HepG2 (cell line): Measurements from ENCODE around the gene ECHS1. TPM values are rescaled to one million over a fixed set of nuclear protein-coding genes. Genes with fewer than 3 reads are reported as not detected.

Source experiments
- ARHGAP35 ChIP-seq: sonication (generic); formaldehyde crosslinking; IDR thresholded peaks from 2 replicates; pipeline ENCODE4 v1.9.0; 2022; ENCODE audit warnings: mild to moderate bottlenecking, inconsistent platforms, moderate library complexity, missing genetic modification reagents, borderline replicate concordance
- BCL6 ChIP-seq: IDR thresholded peaks from 2 replicates; pipeline ENCODE4 v1.6.1; 2016; ENCODE audit warnings: missing genetic modification reagents, missing compliant biosample characterization
- BRD4 ChIP-seq: sonication (generic); formaldehyde crosslinking; IDR thresholded peaks from 2 replicates; pipeline ENCODE4 v1.4.0; 2020; ENCODE audit warnings: missing genetic modification reagents
- DDIT3 ChIP-seq: sonication (generic); formaldehyde crosslinking; IDR thresholded peaks from 2 replicates; pipeline ENCODE4 v1.4.0; 2020; ENCODE audit warnings: mild to moderate bottlenecking, missing genetic modification reagents
- ELF1 ChIP-seq: sonication (generic); formaldehyde crosslinking; IDR thresholded peaks from 2 replicates; pipeline ENCODE4 v1.4.0; 2020; ENCODE audit warnings: missing genetic modification reagents
- ELF3 ChIP-seq: IDR thresholded peaks from 2 replicates; pipeline ENCODE4 v1.6.1; 2016; ENCODE audit warnings: missing genetic modification reagents, missing compliant biosample characterization
- ERF ChIP-seq: IDR thresholded peaks from 2 replicates; pipeline ENCODE4 v1.6.1; 2018; ENCODE audit warnings: missing biosample characterization, missing genetic modification reagents
- NBN ChIP-seq: fragments of 450-650 bp; conservative IDR thresholded peaks from 2 replicates; pipeline ENCODE4 v1.6.1; 2017
- NFIB ChIP-seq: sonication (generic); formaldehyde crosslinking; IDR thresholded peaks from 2 replicates; pipeline ENCODE4 v1.9.0; 2021; ENCODE audit warnings: missing genetic modification reagents, mild to moderate bottlenecking, borderline replicate concordance
- NKX3-1 ChIP-seq: sonication (generic); formaldehyde crosslinking; IDR thresholded peaks from 2 replicates; pipeline ENCODE4 v1.5.0; 2020; ENCODE audit warnings: missing genetic modification reagents
- RCOR2 ChIP-seq: IDR thresholded peaks from 2 replicates; pipeline ENCODE4 v1.6.1; 2016; ENCODE audit warnings: missing biosample characterization, missing genetic modification reagents
- RXRB ChIP-seq: IDR thresholded peaks from 2 replicates; pipeline ENCODE4 v1.6.1; 2016; ENCODE audit warnings: borderline replicate concordance, missing genetic modification reagents, missing compliant biosample characterization
- SMARCC2 ChIP-seq: fragments of 450-650 bp; IDR thresholded peaks from 2 replicates; pipeline ENCODE4 v1.6.1; 2017; ENCODE audit warnings: antibody characterized with exemption, mild to moderate bottlenecking
- SYNCRIP ChIP-seq: fragments of 200-400 bp; formaldehyde crosslinking; IDR thresholded peaks from 2 replicates; pipeline ENCODE4 v1.6.1; 2018; ENCODE audit warnings: mild to moderate bottlenecking, low read depth, low read length; ENCODE audit not compliant: insufficient read depth
- TBX3 ChIP-seq: fragments of 450-650 bp; IDR thresholded peaks from 2 replicates; pipeline ENCODE4 v1.6.1; 2017; ENCODE audit warnings: antibody characterized with exemption, mild to moderate bottlenecking, inconsistent platforms, borderline replicate concordance
- TRAFD1 ChIP-seq: sonication (generic); formaldehyde crosslinking; IDR thresholded peaks from 2 replicates; pipeline ENCODE4 v1.5.1; 2020; ENCODE audit warnings: missing genetic modification reagents, mild to moderate bottlenecking, borderline replicate concordance
- ZBTB14 ChIP-seq: sonication (generic); formaldehyde crosslinking; IDR thresholded peaks from 2 replicates; pipeline ENCODE4 v1.4.0; 2020; ENCODE audit warnings: missing genetic modification reagents
- ZFP91 ChIP-seq: sonication (generic); formaldehyde crosslinking; IDR thresholded peaks from 2 replicates; pipeline ENCODE4 v1.9.0; 2022; ENCODE audit warnings: missing genetic modification reagents, mild to moderate bottlenecking, borderline replicate concordance
- ZFYVE20 ChIP-seq: sonication (generic); formaldehyde crosslinking; IDR thresholded peaks from 2 replicates; pipeline ENCODE4 v1.8.0; 2023; ENCODE audit warnings: low read depth, mild to moderate bottlenecking, moderate library complexity, missing genetic modification reagents, borderline replicate concordance
- ZNF20 ChIP-seq: sonication (generic); formaldehyde crosslinking; IDR thresholded peaks from 2 replicates; pipeline ENCODE4 v1.4.0; 2020; ENCODE audit warnings: mild to moderate bottlenecking, moderate library complexity, missing genetic modification reagents
- ZNF282 ChIP-seq: fragments of 450-650 bp; IDR thresholded peaks from 2 replicates; pipeline ENCODE4 v1.6.1; 2018; ENCODE audit not compliant: partially characterized antibody
- ZNF350 ChIP-seq: sonication (generic); formaldehyde crosslinking; IDR thresholded peaks from 2 replicates; pipeline ENCODE4 v1.4.0; 2020; ENCODE audit warnings: mild to moderate bottlenecking, low read depth, missing genetic modification reagents, borderline replicate concordance
- ZNF691 ChIP-seq: sonication (generic); formaldehyde crosslinking; IDR thresholded peaks from 2 replicates; pipeline ENCODE4 v1.4.0; 2020; ENCODE audit warnings: missing genetic modification reagents, low read depth, mild to moderate bottlenecking, borderline replicate concordance
- ZNF772 ChIP-seq: sonication (generic); formaldehyde crosslinking; IDR thresholded peaks from 2 replicates; pipeline ENCODE4 v1.5.0; 2020; ENCODE audit warnings: mild to moderate bottlenecking, missing genetic modification reagents
- polyA plus RNA-seq, 8 experiments: library from polyadenylated mRNA; depleted of rRNA in 3 of 8; stranded (reverse) in 7 of 8; unstranded in 1 of 8; fragments of >200 nt; fragmentation: Illumina TruSeq in 4 of 8; extraction: Trizol in 4 of 8; gene quantifications; 2 replicates each; pipeline versions ENCODE4 v1.2.1 to v1.2.3, GENCODE V29; 2011 to 2016; ENCODE audit warnings: low read depth in 4 of 8, missing spikeins in 1 of 8, mixed read lengths in 1 of 8; ENCODE audit not compliant: insufficient read depth in 1 of 8
- total RNA-seq, 5 experiments: library from RNA; depleted of rRNA; stranded (reverse); fragments of >200 nt; fragmentation: Illumina TruSeq; extraction: Trizol; gene quantifications; 2 replicates each; pipeline ENCODE4 v1.2.3, GENCODE V29; 2016; ENCODE audit warnings: low read depth in 1 of 5

ECHS1 gene
- total and polyA plus RNA-seq, 2 of the 13 experiments (the other 11 are each of a cell fraction or from before 2014, with no cell fraction given), result 32.7 to 195 TPM

- TF ChIP-seq RCOR2, result peak; percentile 74
- TF ChIP-seq NKX3-1 (CRISPR knock-in tag), result 0 out of 2 replicates have a peak, but pooled peaks have one; percentile 31
- peak; percentile 94 for TF ChIP-seq ZBTB14 (CRISPR knock-in tag)
- TF ChIP-seq ELF1 (CRISPR knock-in tag), result peak; percentile 26; the same call in 1 of the 2 replicates
- TF ChIP-seq RXRB (CRISPR knock-in tag), result peak; percentile 64; the same call in 1 of the 2 replicates
- peak; percentile 86 for TF ChIP-seq ZFP91 (CRISPR knock-in tag)
- peak; percentile 59 for TF ChIP-seq ZNF772 (CRISPR knock-in tag)
- no peak for TF ChIP-seq ZFYVE20 (CRISPR knock-in tag)
- TF ChIP-seq ZNF20 (CRISPR knock-in tag), result no peak
- TF ChIP-seq TRAFD1 (CRISPR knock-in tag), result peak; percentile 55; the same call in 1 of the 2 replicates
- no peak for TF ChIP-seq SYNCRIP
- peak; percentile 71; the same call in 1 of the 2 replicates for TF ChIP-seq ZNF691 (CRISPR knock-in tag)
- TF ChIP-seq NBN, result no peak
- no peak for TF ChIP-seq DDIT3 (CRISPR knock-in tag)
- no peak for TF ChIP-seq NFIB (CRISPR knock-in tag)
- TF ChIP-seq ELF3, result no peak
- peak; percentile 65; the same call in 1 of the 2 replicates for TF ChIP-seq ERF
- no peak for TF ChIP-seq SMARCC2
- peak; percentile 65; the same call in 1 of the 2 replicates for TF ChIP-seq ZNF350 (CRISPR knock-in tag)
- no peak for TF ChIP-seq TBX3
- peak; percentile 32; the same call in 1 of the 2 replicates for TF ChIP-seq BCL6 (CRISPR knock-in tag)
- 0 out of 2 replicates have a peak, but pooled peaks have one; percentile 18 for TF ChIP-seq ARHGAP35
- no peak for TF ChIP-seq BRD4 (CRISPR knock-in tag)
- TF ChIP-seq ZNF282, result no peak
These were observed 5.3 kb upstream of the ECHS1 start (continued) for GRCh38 chr10:133378251-133379096.
